Neural cell (in vitro differentiated cells): ENCODE results near the gene ST6GALNAC4.

ENCODE experiments used
- EP300 ChIP-seq: fragments of 450-650 bp; conservative IDR thresholded peaks from 2 replicates; pipeline ENCODE4 v1.6.1; 2014; ENCODE audit warnings: antibody characterized with exemption, mild to moderate bottlenecking, moderate library complexity; ENCODE audit not compliant: poor library complexity, severe bottlenecking
- EZH2 ChIP-seq: fragments of 200-600, 300-800 bp; shearing (Covaris generic), sonication (generic); IDR thresholded peaks from 2 replicates; pipeline ENCODE4 v1.6.1; 2014; ENCODE audit warnings: antibody characterized with exemption, low read length, borderline replicate concordance, mild to moderate bottlenecking; ENCODE audit not compliant: insufficient read depth, poor library complexity, severe bottlenecking
- MXI1 ChIP-seq: fragments of 450-650 bp; conservative IDR thresholded peaks from 2 replicates; pipeline ENCODE4 v1.6.1; 2014; ENCODE audit warnings: antibody characterized with exemption, mild to moderate bottlenecking; ENCODE audit not compliant: poor library complexity, severe bottlenecking
- POLR2AphosphoS5 ChIP-seq: IDR thresholded peaks from 2 replicates; pipeline ENCODE4 v1.6.1; 2012
- RAD21 ChIP-seq: fragments of 450-650 bp; conservative IDR thresholded peaks from 2 replicates; pipeline ENCODE4 v1.6.1; 2014; ENCODE audit warnings: antibody characterized with exemption, mild to moderate bottlenecking, moderate library complexity
- TF ChIP-seq, protein P1 (sequence below): fragments of 450-650 bp; IDR thresholded peaks from 2 replicates; pipeline ENCODE4 v1.5.1; 2014; ENCODE audit warnings: antibody characterized with exemption, mild to moderate bottlenecking, moderate library complexity; ENCODE audit not compliant: poor library complexity, severe bottlenecking

- no peak for TF ChIP-seq MXI1
- TF ChIP-seq, protein P1, sequence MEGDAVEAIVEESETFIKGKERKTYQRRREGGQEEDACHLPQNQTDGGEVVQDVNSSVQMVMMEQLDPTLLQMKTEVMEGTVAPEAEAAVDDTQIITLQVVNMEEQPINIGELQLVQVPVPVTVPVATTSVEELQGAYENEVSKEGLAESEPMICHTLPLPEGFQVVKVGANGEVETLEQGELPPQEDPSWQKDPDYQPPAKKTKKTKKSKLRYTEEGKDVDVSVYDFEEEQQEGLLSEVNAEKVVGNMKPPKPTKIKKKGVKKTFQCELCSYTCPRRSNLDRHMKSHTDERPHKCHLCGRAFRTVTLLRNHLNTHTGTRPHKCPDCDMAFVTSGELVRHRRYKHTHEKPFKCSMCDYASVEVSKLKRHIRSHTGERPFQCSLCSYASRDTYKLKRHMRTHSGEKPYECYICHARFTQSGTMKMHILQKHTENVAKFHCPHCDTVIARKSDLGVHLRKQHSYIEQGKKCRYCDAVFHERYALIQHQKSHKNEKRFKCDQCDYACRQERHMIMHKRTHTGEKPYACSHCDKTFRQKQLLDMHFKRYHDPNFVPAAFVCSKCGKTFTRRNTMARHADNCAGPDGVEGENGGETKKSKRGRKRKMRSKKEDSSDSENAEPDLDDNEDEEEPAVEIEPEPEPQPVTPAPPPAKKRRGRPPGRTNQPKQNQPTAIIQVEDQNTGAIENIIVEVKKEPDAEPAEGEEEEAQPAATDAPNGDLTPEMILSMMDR, result no peak
- no peak for TF ChIP-seq EZH2
- no peak for TF ChIP-seq POLR2AphosphoS5
- TF ChIP-seq EP300, result no peak
- no peak for TF ChIP-seq RAD21
Observed at GRCh38 chr9:127945942-127946341, 29.1 kb upstream of the ST6GALNAC4 start.
